Activated CD4-positive, CD25-positive, alpha-beta regulatory T cell treated with anti-CD3 and anti-CD28 coated beads, Interleukin-2, amount 50 U/mL, for 16 hours (primary cell): ENCODE measurements around the gene AKAP6.

Experiments
- DNase-seq: peaks from one replicate; pipeline ENCODE4 v3.0.0-alpha.2; 2020; ENCODE audit warnings: low read depth, low spot score

AKAP6 gene

GRCh38 chr14:32404784-32405573 lies 75.9 kb downstream of the AKAP6 start:
- DNase-seq: no peak

GRCh38 chr14:32405856-32406255 lies 76.8 kb downstream of the AKAP6 start:
- DNase-seq: no peak

- DNase-seq: no peak
Measured at GRCh38 chr14:32407130-32407529, 78.0 kb downstream of the AKAP6 start.

DNA sequence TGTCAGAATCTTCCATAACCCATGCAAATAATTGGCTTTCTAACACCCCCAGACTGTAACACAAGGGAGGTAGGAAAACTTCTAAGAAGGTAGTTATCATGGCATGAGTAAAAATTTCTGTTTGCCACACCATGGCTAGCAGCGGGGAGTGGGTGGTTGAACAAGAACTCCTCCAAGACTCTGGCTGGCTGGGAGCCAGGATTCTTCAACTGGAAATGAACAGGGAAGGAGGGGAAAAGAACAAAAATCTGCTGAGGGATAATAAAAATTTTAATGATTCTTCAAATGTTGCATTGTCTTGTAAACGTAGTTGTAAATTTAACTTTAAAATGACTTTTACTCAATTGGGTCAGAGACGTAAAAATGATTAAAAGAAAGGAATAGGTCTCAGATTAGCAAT lies 78.9 kb downstream of the AKAP6 start:
- no peak for DNase-seq

DNA sequence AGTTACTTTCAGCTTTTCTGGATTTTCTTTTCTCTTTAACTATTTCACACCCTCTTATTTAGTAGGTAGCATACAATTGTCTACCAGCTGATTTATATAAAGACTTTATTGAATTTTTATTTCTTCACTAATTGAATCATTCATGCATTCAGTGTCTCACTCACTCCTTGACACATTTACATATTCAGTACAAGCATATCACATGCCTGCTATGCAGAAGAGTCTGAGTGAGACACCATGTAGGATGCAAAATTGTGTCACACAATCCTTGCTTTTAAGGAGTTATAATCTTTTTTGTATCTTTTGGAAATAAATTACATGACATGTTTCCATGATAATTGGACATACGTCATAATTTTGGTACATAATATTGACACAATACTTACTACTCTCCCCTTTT lies 83.0 kb downstream of the AKAP6 start:
- DNase-seq: no peak

- DNase-seq: no peak
Measured at GRCh38 chr14:32412532-32412931, 83.4 kb downstream of the AKAP6 start.

DNA sequence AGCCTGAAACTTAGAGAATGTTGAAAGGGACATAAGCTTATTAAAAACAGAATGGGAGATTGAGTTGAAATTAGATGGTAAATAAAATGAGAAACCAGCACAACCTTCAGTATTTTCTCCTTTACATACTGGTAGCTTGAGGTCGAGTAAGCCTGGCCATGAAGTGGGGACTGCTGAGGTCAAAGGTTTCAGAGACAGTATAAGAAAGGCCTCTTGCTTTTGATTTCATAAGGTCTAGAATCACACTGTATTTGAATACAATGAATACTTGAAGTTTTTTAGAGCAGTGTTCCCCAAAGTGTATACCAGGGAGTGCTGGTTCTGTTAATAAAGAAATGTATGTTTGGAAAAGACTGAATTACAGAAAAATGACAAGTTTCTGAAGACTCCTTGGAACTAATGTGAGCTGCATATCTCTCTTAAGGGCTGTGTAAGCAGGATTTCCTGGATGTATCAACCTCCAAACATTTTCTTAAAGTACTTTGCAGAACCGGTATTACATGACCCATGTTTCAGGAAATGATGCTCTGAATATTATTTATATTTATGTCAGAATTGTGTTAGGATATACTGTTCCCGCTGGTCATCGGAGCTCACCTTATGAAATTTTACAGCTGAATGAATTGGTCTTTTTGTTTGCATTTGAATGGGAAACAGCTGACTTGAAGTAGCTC lies 85.0 kb downstream of the AKAP6 start:
- no peak for DNase-seq

DNA sequence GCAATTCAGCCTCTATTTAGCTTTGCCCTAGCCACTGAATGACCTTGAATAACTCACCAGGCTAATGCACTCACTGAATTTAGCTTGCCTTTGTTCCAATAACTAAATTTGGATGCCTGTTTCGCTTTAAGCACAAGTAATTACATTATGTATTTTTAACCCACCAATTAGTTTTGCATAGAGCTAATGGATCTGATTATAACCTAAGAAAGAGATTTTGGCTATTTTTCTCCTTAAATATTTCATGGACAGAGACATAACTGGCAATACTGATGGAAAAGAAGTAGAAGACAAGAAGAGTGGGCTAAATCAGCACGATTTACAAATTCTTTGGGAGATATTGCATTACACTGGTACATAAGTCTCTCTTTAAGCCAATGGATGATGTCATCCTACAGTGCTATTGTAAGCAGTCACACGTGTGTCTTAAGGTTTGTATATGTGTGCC lies 85.7 kb downstream of the AKAP6 start:
- DNase-seq: no peak

GRCh38 chr14:32417956-32418552 lies 89.0 kb downstream of the AKAP6 start:
- no peak for DNase-seq

- DNase-seq: no peak
Measured at GRCh38 chr14:32419429-32419828, 90.3 kb downstream of the AKAP6 start.

DNA sequence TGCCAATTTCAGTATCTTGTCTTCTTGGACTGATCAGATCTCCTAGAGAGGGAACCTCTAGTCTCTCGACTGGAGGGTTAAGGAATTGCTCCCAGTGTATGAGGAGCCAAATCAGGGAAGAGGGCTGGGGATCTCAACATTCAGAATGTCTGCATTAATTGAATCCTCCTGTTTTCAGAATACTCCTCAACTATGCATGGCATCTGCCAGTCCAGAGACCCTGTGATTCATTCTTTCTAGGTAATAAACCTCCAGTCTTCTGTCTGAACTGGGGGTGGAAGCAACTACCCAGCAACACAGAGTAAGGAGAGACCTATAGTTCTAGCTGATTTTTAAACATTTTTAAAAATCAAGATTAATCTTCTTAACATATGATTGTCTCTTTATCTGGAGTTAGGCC lies 92.7 kb downstream of the AKAP6 start:
- DNase-seq: no peak

GRCh38 chr14:32422440-32422839 lies 93.3 kb downstream of the AKAP6 start:
- DNase-seq: no peak

DNA sequence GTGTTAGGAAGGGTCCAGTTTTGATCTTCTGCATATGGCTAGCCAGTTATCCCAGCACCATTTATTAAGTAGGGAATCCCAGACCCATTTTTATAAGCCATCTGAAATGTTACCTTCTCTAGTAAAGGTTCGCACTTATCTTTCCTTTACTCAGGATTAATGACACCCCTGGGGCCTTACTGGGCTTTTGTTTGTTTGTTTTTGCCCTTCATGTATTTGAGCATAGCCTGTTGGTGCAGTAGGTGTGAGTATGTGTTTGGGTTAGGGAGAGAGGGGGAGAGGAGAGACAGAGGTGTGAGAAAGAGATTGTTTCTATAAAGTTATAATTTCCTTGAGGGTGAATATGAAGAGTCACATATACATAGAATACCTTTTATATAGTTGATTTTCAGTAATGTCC lies 96.9 kb downstream of the AKAP6 start:
- DNase-seq: no peak

- no peak for DNase-seq
Measured at GRCh38 chr14:32426586-32427388, 97.7 kb downstream of the AKAP6 start.

DNA sequence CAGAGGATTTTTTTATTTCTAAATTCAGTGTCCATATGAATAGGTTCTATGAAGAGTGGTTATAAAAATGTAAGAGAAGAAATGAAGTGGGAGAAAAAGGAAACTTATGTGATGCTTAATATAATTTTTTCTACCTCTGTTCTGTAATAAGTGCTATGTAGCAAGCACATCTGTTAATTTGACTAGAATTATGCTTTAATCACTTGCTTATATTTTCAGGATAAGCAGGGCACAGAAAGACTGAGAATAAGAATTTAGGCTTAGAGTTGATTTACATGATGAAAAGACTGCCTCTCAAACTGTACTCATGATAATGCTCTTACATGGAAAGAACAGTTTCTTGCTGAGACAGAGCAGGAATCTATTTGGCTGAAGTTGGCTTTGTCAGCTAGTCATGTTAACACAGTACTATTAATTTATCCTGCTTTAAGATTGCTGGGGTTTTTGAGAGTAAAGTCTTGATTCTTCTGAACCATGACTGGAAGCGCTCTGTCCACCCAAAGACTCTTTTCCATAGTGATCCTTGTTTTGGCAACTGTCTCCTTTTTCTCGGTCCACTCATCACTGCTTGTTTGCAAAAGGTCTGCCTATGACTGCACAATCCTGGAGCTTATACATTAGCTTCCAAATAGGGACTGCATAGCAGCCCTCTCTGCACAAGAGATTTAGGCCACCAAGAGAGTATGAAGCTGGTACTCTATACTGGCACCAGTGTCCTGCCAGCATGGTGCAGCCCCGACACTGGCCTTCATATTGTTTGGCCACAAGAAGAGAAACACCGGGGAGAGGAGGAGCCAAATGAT lies 98.8 kb downstream of the AKAP6 start:
- DNase-seq: no peak

DNA sequence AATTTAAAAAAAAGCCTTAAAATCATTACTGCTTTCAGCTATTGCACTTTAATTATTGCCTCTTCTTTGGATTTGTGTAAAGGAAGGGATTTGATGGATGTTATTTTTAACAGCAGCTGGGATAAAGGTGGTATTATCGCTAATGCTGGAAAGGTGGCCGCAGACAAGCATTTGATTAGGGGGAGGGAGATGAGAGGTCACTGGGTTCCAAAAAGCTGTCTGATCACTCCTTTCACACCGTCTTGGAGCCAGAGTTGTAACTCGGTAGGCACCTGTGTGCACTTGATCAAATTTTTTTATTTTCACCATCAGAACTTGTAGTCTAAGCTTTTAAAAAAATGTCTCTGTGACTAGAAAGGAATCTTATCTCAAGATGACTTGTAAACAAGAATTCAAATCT lies 99.8 kb downstream of the AKAP6 start:
- no peak for DNase-seq

GRCh38 chr14:32430326-32430725 lies 101.2 kb downstream of the AKAP6 start:
- no peak for DNase-seq

DNA sequence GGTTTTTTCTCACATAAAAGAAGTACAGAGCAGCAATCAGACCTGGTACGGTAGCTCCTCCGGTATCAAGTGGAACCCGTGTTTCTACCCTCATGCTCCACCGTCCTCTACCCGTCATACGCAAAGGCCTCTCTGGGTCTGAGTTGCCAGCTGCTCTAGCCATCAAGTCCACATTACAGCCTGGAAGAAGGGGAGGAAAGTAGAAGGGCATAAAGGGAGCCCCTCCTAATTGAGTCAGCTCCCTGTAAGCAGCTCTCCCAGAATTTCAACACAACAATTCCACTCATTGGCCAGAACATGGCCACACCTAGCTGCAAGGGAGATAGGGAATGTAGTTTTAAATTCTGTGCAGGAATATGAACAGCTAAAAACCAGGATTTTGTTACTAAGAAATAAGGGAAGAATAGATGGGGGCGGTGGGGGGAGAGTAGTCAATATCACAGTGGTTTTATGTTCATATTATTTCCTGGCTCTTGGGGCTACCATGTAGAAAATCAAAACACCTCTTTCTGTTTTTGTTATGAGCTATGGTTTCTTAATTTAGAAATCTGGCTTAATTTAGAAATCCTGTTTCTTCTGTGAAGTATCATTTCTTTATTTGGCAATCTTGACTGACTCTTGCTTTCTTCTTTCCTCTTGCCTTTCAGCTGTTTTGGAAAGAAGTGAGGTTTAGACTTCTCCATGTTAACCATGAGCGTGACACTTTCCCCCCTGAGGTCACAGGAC lies 103.9 kb downstream of the AKAP6 start:
- DNase-seq: no peak

DNA sequence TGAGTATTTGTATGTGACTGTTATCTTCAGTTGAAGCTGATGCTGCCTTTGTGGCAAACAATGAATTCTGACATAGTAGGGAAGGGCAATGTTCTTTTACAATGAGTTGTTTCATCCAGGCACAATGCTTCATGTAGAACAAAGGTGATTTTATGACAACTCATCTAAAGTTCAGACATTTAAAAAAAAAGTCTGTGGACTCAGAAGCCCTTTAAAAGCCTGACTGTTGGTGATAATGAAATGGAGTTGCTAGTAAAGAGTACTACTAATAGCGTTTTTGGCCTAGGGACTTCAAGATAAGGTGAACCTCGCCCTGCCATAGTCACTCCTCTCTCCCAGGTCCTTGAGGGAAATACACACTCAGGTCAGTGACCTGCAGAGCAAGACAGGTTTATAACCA lies 105.1 kb downstream of the AKAP6 start:
- DNase-seq: no peak

DNA sequence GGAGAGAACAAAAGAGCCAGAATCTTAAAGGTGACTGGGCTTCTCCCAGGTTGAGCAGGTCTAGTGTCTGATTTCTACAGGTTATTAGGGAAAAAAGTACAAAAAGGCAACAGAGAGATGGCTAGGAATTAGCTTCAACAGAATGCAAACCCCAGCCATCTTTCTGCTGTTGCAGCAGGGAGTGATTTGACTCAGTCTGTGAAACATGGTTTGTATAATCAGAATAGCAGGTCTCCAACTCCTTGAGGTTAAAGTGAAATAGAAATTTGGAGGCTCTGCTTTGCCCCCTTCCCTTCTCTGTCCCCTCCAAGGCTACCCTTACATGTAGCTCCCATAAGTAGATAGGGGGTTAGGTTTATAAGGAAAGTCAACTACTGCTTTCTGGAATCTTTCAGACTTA lies 105.8 kb downstream of the AKAP6 start:
- no peak for DNase-seq

- no peak for DNase-seq
Measured at GRCh38 chr14:32435411-32435810, 106.3 kb downstream of the AKAP6 start.
